Mucosa of stomach (tissue), 1 donor: ENCODE results near the gene WDFY1.

Experiments used
- H3K27me3 ChIP-seq: one replicate; pipeline ENCODE4 v1.7.0; 2013; ENCODE audit warnings: mild to moderate bottlenecking, low read length; ENCODE audit not compliant: control insufficient read depth, insufficient read depth
- H3K36me3 ChIP-seq: one replicate; pipeline ENCODE4 v1.7.0; 2013; ENCODE audit warnings: low read length; ENCODE audit not compliant: control insufficient read depth, insufficient read depth
- H3K4me1 ChIP-seq: one replicate; pipeline ENCODE4 v1.7.0; 2013; ENCODE audit warnings: mild to moderate bottlenecking, low read length; ENCODE audit not compliant: control insufficient read depth, insufficient read depth
- H3K4me3 ChIP-seq: one replicate; pipeline ENCODE4 v1.7.0; 2013; ENCODE audit warnings: low read length
- H3K9ac ChIP-seq: one replicate; pipeline ENCODE4 v1.7.0; 2013; ENCODE audit warnings: mild to moderate bottlenecking, low read length, moderate library complexity
- H3K9me3 ChIP-seq: one replicate; pipeline ENCODE4 v1.7.0; 2013; ENCODE audit warnings: mild to moderate bottlenecking, low read length, moderate library complexity; ENCODE audit not compliant: control insufficient read depth
- donor health status: Pancreatic carcinoma.

Gene WDFY1

GRCh38 chr2:223920109-223920508 is 25.0 kb downstream of the WDFY1 start:
- H3K4me1 ChIP-seq, result no peaks in the 10 kb centered on the region
- no peak overlapping the region for H3K9ac ChIP-seq
- H3K9me3 ChIP-seq, result no peaks in the 10 kb centered on the region
- no peak overlapping the region for H3K4me3 ChIP-seq
- H3K27me3 ChIP-seq, result no peaks in the 10 kb centered on the region
- no peaks in the 10 kb centered on the region for H3K36me3 ChIP-seq

GRCh38 chr2:223918671-223919134 is 26.4 kb downstream of the WDFY1 start:
- H3K4me3 ChIP-seq, result no peak overlapping the region
- H3K9ac ChIP-seq, result no peak overlapping the region
- H3K4me1 ChIP-seq, result no peaks in the 10 kb centered on the region
- H3K9me3 ChIP-seq, result no peaks in the 10 kb centered on the region
- no peaks in the 10 kb centered on the region for H3K27me3 ChIP-seq
- H3K36me3 ChIP-seq, result no peaks in the 10 kb centered on the region

- Histone ChIP-seq H3K4me3 (no peak overlapping the region), H3K36me3 (no peaks in the 10 kb centered on the region), H3K27me3 (no peaks in the 10 kb centered on the region), H3K9ac (no peak overlapping the region), H3K4me1 (no peaks in the 10 kb centered on the region), H3K9me3 (no peaks in the 10 kb centered on the region)
These were observed 28.8 kb downstream of the WDFY1 start for GRCh38 chr2:223916181-223916920.

GRCh38 chr2:223915071-223915470 is 30.1 kb downstream of the WDFY1 start:
- H3K4me1 ChIP-seq, result no peaks in the 10 kb centered on the region
- H3K9ac ChIP-seq, result no peak overlapping the region
- H3K9me3 ChIP-seq, result no peaks in the 10 kb centered on the region
- no peaks in the 10 kb centered on the region for H3K36me3 ChIP-seq
- H3K27me3 ChIP-seq, result no peaks in the 10 kb centered on the region
- no peak overlapping the region for H3K4me3 ChIP-seq

GRCh38 chr2:223914324-223914723 is 30.8 kb downstream of the WDFY1 start:
- no peaks in the 10 kb centered on the region for H3K9me3 ChIP-seq
- H3K4me1 ChIP-seq, result peaks cover 4% of the 10 kb centered on the region
- no peaks in the 10 kb centered on the region for H3K27me3 ChIP-seq
- H3K9ac ChIP-seq, result no peak overlapping the region
- H3K4me3 ChIP-seq, result no peak overlapping the region
- H3K36me3 ChIP-seq, result no peaks in the 10 kb centered on the region

GRCh38 chr2:223909001-223909741 is 36.0 kb downstream of the WDFY1 start:
- H3K4me3 ChIP-seq, result no peak overlapping the region
- H3K4me1 ChIP-seq, result peaks cover 17% of the 10 kb centered on the region
- H3K9ac ChIP-seq, result no peak overlapping the region
- no peaks in the 10 kb centered on the region for H3K36me3 ChIP-seq
- no peaks in the 10 kb centered on the region for H3K27me3 ChIP-seq
- no peaks in the 10 kb centered on the region for H3K9me3 ChIP-seq

GRCh38 chr2:223908304-223908998 is 36.7 kb downstream of the WDFY1 start:
- H3K9me3 ChIP-seq, result no peaks in the 10 kb centered on the region
- H3K4me3 ChIP-seq, result no peak overlapping the region
- H3K27me3 ChIP-seq, result no peaks in the 10 kb centered on the region
- H3K36me3 ChIP-seq, result no peaks in the 10 kb centered on the region
- peaks cover 17% of the 10 kb centered on the region for H3K4me1 ChIP-seq
- no peak overlapping the region for H3K9ac ChIP-seq

- Histone ChIP-seq H3K9ac (no peak overlapping the region), H3K4me3 (no peak overlapping the region), H3K4me1 (peaks cover 17% of the 10 kb centered on the region), H3K27me3 (no peaks in the 10 kb centered on the region), H3K9me3 (no peaks in the 10 kb centered on the region), H3K36me3 (no peaks in the 10 kb centered on the region)
These were observed 39.1 kb downstream of the WDFY1 start for GRCh38 chr2:223905996-223906395.

- H3K4me1 ChIP-seq, result no peaks in the 10 kb centered on the region
- H3K9ac ChIP-seq, result no peak overlapping the region
- peaks cover 4% of the 10 kb centered on the region for H3K36me3 ChIP-seq
- H3K27me3 ChIP-seq, result no peaks in the 10 kb centered on the region
- no peak overlapping the region for H3K4me3 ChIP-seq
- no peaks in the 10 kb centered on the region for H3K9me3 ChIP-seq
These were observed 43.3 kb downstream of the WDFY1 start for GRCh38 chr2:223901854-223902253.

- H3K4me3 ChIP-seq, result no peak overlapping the region
- no peaks in the 10 kb centered on the region for H3K9me3 ChIP-seq
- H3K27me3 ChIP-seq, result no peaks in the 10 kb centered on the region
- H3K4me1 ChIP-seq, result no peaks in the 10 kb centered on the region
- H3K36me3 ChIP-seq, result peaks cover 4% of the 10 kb centered on the region
- no peak overlapping the region for H3K9ac ChIP-seq
These were observed 43.8 kb downstream of the WDFY1 start for GRCh38 chr2:223901311-223901710.

GRCh38 chr2:223900531-223900930 is 44.6 kb downstream of the WDFY1 start:
- Histone ChIP-seq H3K36me3 (peaks cover 4% of the 10 kb centered on the region), H3K9me3 (no peaks in the 10 kb centered on the region), H3K4me3 (no peak overlapping the region), H3K4me1 (no peaks in the 10 kb centered on the region), H3K9ac (no peak overlapping the region), H3K27me3 (no peaks in the 10 kb centered on the region)

- H3K4me1 ChIP-seq, result no peaks in the 10 kb centered on the region
- H3K4me3 ChIP-seq, result no peak overlapping the region
- peaks cover 4% of the 10 kb centered on the region for H3K36me3 ChIP-seq
- H3K9ac ChIP-seq, result no peak overlapping the region
- no peaks in the 10 kb centered on the region for H3K27me3 ChIP-seq
- H3K9me3 ChIP-seq, result no peaks in the 10 kb centered on the region
These were observed 45.1 kb downstream of the WDFY1 start for GRCh38 chr2:223900066-223900465.
